Measurements from ENCODE around the gene CHADL. TPM values are rescaled to one million over a fixed set of nuclear protein-coding genes. Genes with fewer than 3 reads are reported as not detected.

CHADL gene
- total and polyA plus RNA-seq, 2 of the 8 experiments (the other 6 are each of a cell fraction or from before 2014, with no cell fraction given): 0.78 to 1.4 TPM

- H3K79me2 ChIP-seq (ENCODE audit: control insufficient read depth in 1 of 2, insufficient read depth in 2 of 2, low read length in 2 of 2): no peaks in the 10 kb centered on the region; a peak in 1 of 4 replicates
- FAIRE-seq (no peak), DNase-seq (ENCODE audit: low read depth in 1 of 2, low spot score in 2 of 2) (no peak)
- POLR2A ChIA-PET (ENCODE audit: partially characterized antibody): interaction anchor here (0.8 to 3.9 kb wide), 9 partner anchors 7 to 24 kb away, joined by 3 to 26 read pairs (median 5); no protein-coding TSS in a partner anchor
- H3K79me1 ChIP-seq (ENCODE audit: low read depth, low read length): peaks cover 13% of the 10 kb centered on the region
- no peak overlapping the region for H3K4ac ChIP-seq (replicated peaks; ENCODE audit: insufficient read length, low read depth, low read length)
- CTCF ChIA-PET (ENCODE audit: partially characterized antibody): interaction anchor here (0.9 to 1.6 kb wide), 3 partner anchors 14 to 39 kb away, joined by 3 to 7 read pairs (median 3); no protein-coding TSS in a partner anchor
- 94% methylated on average over 15 of the region's 15 CpGs; no CpG with 5 or more reads in 1 of the 2 experiments for WGBS, 2 experiments (ENCODE audit: extremely low coverage in 1 of 2, insufficient coverage in 1 of 2, insufficient read length in 1 of 2, insufficient replicate concordance in 2 of 2, low coverage in 1 of 2, low lambda C conversion rate in 2 of 2, missing lambda C conversion rate in 1 of 2)
- H3K9ac ChIP-seq (replicated peaks in 1 of 4; ENCODE audit: extremely low read depth in 1 of 4, low read depth in 3 of 4, low read length in 3 of 4): no peak overlapping the region
- H3K56ac ChIP-seq (replicated peaks; ENCODE audit: insufficient read length, low read depth, low read length): no peak overlapping the region
- H3K27me3 ChIP-seq (replicated peaks in 1 of 4; ENCODE audit: control insufficient read depth in 3 of 4, extremely low read depth in 1 of 4, insufficient read depth in 3 of 4, low read length in 3 of 4): no peaks in the 10 kb centered on the region
- no peaks in the 10 kb centered on the region for H3K23me2 ChIP-seq (ENCODE audit: low read depth, low read length)
- H2BK5ac ChIP-seq (ENCODE audit: low read depth, low read length): no peak overlapping the region; the same call in 1 of the 2 replicates
- no peaks in the 10 kb centered on the region for H3K9me3 ChIP-seq (ENCODE audit: insufficient read depth in 2 of 2, low read depth in 1 of 2, low read length in 1 of 2)
- no peak overlapping the region for H3K14ac ChIP-seq (ENCODE audit: insufficient read length)
- no peak overlapping the region for H2AK5ac ChIP-seq (ENCODE audit: low read depth, low read length)
- H3K4me3 ChIP-seq (ENCODE audit: extremely low read depth in 1 of 4, insufficient read depth in 2 of 4, low read depth in 3 of 4, low read length in 4 of 4): no peak overlapping the region
- H4K91ac ChIP-seq (replicated peaks; ENCODE audit: insufficient read length, low read length): no peak overlapping the region
- H2BK20ac ChIP-seq (ENCODE audit: low read length): no peak overlapping the region
- peaks cover 15 to 26% of the 10 kb centered on the region in 2 experiments for H4K20me1 ChIP-seq (replicated peaks in 1 of 2; ENCODE audit: control insufficient read depth in 1 of 2, insufficient read depth in 2 of 2, low read length in 2 of 2)
- no peak overlapping the region for H2BK120ac ChIP-seq (replicated peaks; ENCODE audit: low read depth, low read length)
- peaks cover 53 to 90% (median 82%) of the 10 kb centered on the region in 4 experiments for H3K36me3 ChIP-seq (ENCODE audit: control insufficient read depth in 2 of 4, insufficient read depth in 4 of 4, low read length in 3 of 4)
- H3K27ac ChIP-seq (ENCODE audit: low read depth, low read length): no peak overlapping the region
- no peak overlapping the region for H2BK12ac ChIP-seq (ENCODE audit: low read depth, low read length)
- H3K4me1 ChIP-seq (replicated peaks in 1 of 4; ENCODE audit: control insufficient read depth in 3 of 4, insufficient read depth in 4 of 4, low read length in 3 of 4): no peaks in the 10 kb centered on the region
- H3K4me2 ChIP-seq (ENCODE audit: insufficient read depth in 1 of 2, low read depth in 2 of 2, low read length in 2 of 2): no peak overlapping the region
- H2AFZ ChIP-seq (ENCODE audit: low read length): no peak overlapping the region
- H3K23ac ChIP-seq (ENCODE audit: insufficient read length): no peak overlapping the region
- no peak overlapping the region for H3K18ac ChIP-seq (ENCODE audit: extremely low read depth, low read length)
- H2BK15ac ChIP-seq (ENCODE audit: low read length): no peak overlapping the region
- H4K8ac ChIP-seq (ENCODE audit: extremely low read depth, insufficient read depth, low read length): peak overlapping the region; percentile 65
- H4K5ac ChIP-seq (ENCODE audit: insufficient read length, low read depth, low read length): no peak overlapping the region
Observed at GRCh38 chr22:41264408-41264941, 23.7 kb upstream of the CHADL start.
